Activated naive CD4-positive, alpha-beta T cell treated with anti-CD3 and anti-CD28 coated beads for 36 hours (primary cell): ENCODE results near the gene RELL2. TPM values are rescaled to one million over a fixed set of nuclear protein-coding genes. Genes with fewer than 3 reads are reported as not detected.
A peak's percentile ranks its signal among the peaks of the same experiment; 100 is the strongest.

Experiments
- CTCF ChIA-PET: fragments of 350-600 bp; sonication (Branson Sonifier 250); formaldehyde crosslinking; loops from one replicate; lab custom pipeline; 2021; ENCODE audit warnings: antibody characterized with exemption; lab: Charles Lee
- DNase-seq: peaks from one replicate; pipeline ENCODE4 v3.0.0-alpha.2; 2020
- H3K27ac Mint-ChIP-seq: one replicate; pipeline ENCODE4 v1.8.0; 2021; ENCODE audit warnings: mild to moderate bottlenecking, mixed read lengths
- H3K27me3 Mint-ChIP-seq: one replicate; pipeline ENCODE4 v1.8.0; 2021; ENCODE audit warnings: low read depth, mixed read lengths
- H3K36me3 Mint-ChIP-seq: one replicate; pipeline ENCODE4 v1.8.0; 2021; ENCODE audit warnings: low read depth, mixed read lengths
- H3K4me1 Mint-ChIP-seq: one replicate; pipeline ENCODE4 v1.8.0; 2021; ENCODE audit warnings: low read depth, mixed read lengths
- H3K4me3 Mint-ChIP-seq: one replicate; pipeline ENCODE4 v1.8.0; 2021; ENCODE audit warnings: mild to moderate bottlenecking, moderate library complexity, mixed read lengths
- H3K9me3 Mint-ChIP-seq: one replicate; pipeline ENCODE4 v1.8.0; 2021; ENCODE audit warnings: mixed read lengths
- intact Hi-C: fragments of 100-400 bp; cut with micrococcal nuclease; formaldehyde crosslinking; loops from one replicate; pipeline ENCODE4 v1.15.1; 2023
- total RNA-seq, 2 experiments: library from RNA; stranded (reverse); gene quantifications; one replicate each; pipeline ENCODE4 v1.2.3, GENCODE V29; 2021

Gene RELL2
- total RNA-seq, 2 experiments from 2014 or later: 20.9 to 21.1 TPM

DNA sequence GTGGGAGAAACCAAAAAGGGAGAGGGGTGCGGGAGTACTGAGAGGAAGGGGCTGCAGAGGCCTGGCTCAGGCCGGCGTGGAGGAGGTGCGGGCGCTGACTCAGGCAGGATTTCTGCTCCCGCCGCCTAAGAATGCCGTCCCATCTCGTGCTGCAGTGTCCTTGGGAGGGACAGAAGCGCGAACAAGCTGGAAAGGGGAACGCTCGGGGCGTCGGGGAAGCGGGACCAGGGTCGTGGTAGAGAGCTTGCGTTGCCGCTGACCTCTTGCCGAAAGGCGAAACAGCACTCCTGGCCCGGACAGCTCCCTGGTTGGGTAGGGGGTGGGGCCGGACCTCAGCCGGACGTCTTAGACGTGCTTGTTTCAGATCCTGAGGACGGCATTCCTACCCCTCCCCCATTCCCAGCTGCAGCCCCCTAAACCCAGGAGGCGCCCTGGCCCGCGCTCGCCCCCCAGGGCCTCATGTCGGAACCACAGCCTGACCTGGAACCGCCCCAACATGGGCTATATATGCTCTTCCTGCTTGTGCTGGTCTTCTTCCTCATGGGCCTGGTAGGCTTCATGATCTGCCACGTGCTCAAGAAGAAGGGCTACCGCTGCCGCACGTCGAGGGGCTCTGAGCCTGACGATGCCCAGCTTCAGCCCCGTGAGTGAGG lies 1.1 kb downstream of the RELL2 start:
- intact Hi-C loops: loop anchor here (1.0 to 5.0 kb wide), 3 partner anchors 13 to 936 kb away; partner anchors contain the start of genes FCHSD1 and ZMAT2
- Mint-ChIP-seq H3K27me3 (no peaks in the 10 kb centered on the region), H3K27ac (peak overlapping the region; percentile 87), H3K36me3 (peaks cover 9% of the 10 kb centered on the region), H3K4me1 (peaks cover 55% of the 10 kb centered on the region), H3K4me3 (peak overlapping the region; percentile 93), H3K9me3 (no peaks in the 10 kb centered on the region)
- CTCF ChIA-PET: interaction anchor here (0.8 to 5.0 kb wide), 12 partner anchors 12 to 280 kb away, joined by 3 to 63 read pairs (median 6); partner anchors contain the start of genes DIAPH1, FCHSD1 and PCDH1
- peak; percentile 69 for DNase-seq

DNA sequence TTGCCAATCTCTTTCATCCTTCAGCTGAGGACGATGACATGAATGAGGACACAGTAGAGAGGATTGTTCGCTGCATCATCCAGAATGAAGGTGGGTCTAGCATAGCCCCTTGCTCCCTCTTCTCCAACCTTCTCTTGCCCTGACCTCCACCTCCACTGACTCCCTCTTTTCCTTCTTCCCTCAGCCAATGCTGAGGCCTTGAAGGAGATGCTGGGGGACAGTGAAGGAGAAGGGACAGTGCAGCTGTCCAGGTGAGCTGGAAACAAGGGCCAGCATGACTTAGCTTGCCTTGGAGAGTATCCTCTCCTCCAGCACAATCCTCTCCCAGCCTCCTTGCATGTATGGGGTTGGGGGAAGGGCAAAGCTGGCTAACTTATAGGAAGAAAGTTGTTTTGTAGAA lies 2.0 kb downstream of the RELL2 start:
- Mint-ChIP-seq H3K27ac (peak overlapping the region; percentile 87), H3K27me3 (no peaks in the 10 kb centered on the region), H3K36me3 (peaks cover 9% of the 10 kb centered on the region), H3K4me3 (peak overlapping the region; percentile 93), H3K9me3 (no peaks in the 10 kb centered on the region), H3K4me1 (peaks cover 53% of the 10 kb centered on the region)
- DNase-seq: no peak
- intact Hi-C loops: loop anchor here (1.0 to 5.0 kb wide), 2 partner anchors 13 to 936 kb away; partner anchors contain the start of genes FCHSD1 and ZMAT2
- CTCF ChIA-PET: interaction anchor here (0.8 to 5.0 kb wide), 7 partner anchors 19 to 240 kb away, joined by 3 to 63 read pairs (median 3); partner anchors contain the start of genes DIAPH1 and PCDH1

- intact Hi-C loops: loop anchor here (5.0 kb wide), 1 partner anchor 937 kb away; the partner anchor contains the start of gene ZMAT2
- Mint-ChIP-seq H3K27ac (no peak overlapping the region), H3K4me3 (no peak overlapping the region), H3K9me3 (no peaks in the 10 kb centered on the region), H3K4me1 (peaks cover 47% of the 10 kb centered on the region), H3K36me3 (peaks cover 9% of the 10 kb centered on the region), H3K27me3 (no peaks in the 10 kb centered on the region)
- CTCF ChIA-PET: interaction anchor here (4.3 to 5.0 kb wide), 2 partner anchors 20 to 47 kb away, joined by 36 to 63 read pairs; partner anchors contain the start of gene DIAPH1
- no peak for DNase-seq
Observed at GRCh38 chr5:141639357-141640050, 2.7 kb downstream of the RELL2 start.

DNA sequence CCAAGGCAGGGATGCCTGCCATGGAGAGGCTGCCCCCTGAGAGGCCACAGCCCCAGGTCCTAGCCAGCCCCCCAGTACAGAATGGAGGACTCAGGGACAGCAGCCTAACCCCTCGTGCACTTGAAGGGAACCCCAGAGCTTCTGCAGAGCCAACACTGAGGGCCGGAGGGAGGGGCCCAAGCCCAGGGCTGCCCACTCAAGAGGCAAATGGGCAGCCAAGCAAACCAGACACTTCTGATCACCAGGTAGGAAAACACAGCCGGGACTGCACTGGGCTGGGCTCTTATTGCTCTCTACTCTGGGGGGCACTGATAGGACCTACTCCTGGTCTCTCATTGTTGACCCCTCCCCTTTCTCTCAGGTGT lies 3.2 kb downstream of the RELL2 start:
- H3K4me1 Mint-ChIP-seq: peaks cover 42% of the 10 kb centered on the region
- no peak overlapping the region for H3K27ac Mint-ChIP-seq
- no peak overlapping the region for H3K4me3 Mint-ChIP-seq
- no peaks in the 10 kb centered on the region for H3K9me3 Mint-ChIP-seq
- no peaks in the 10 kb centered on the region for H3K27me3 Mint-ChIP-seq
- peaks cover 10% of the 10 kb centered on the region for H3K36me3 Mint-ChIP-seq
- CTCF ChIA-PET: interaction anchor here (5.0 kb wide), 1 partner anchor 47 kb away, joined by 63 read pairs; no protein-coding TSS in a partner anchor
- intact Hi-C loops: no loop called here
- no peak for DNase-seq

GRCh38 chr5:141640698-141641097 lies 3.9 kb downstream of the RELL2 start:
- Mint-ChIP-seq H3K27me3 (no peaks in the 10 kb centered on the region), H3K36me3 (peaks cover 12% of the 10 kb centered on the region), H3K9me3 (no peaks in the 10 kb centered on the region), H3K4me3 (no peak overlapping the region), H3K4me1 (peaks cover 36% of the 10 kb centered on the region), H3K27ac (no peak overlapping the region)
- intact Hi-C loops: no loop called here
- DNase-seq: no peak
- CTCF ChIA-PET: interaction anchor here (1.1 to 1.7 kb wide), 3 partner anchors 10 to 49 kb away, joined by 3 to 7 read pairs (median 5); partner anchors contain the start of gene DIAPH1

DNA sequence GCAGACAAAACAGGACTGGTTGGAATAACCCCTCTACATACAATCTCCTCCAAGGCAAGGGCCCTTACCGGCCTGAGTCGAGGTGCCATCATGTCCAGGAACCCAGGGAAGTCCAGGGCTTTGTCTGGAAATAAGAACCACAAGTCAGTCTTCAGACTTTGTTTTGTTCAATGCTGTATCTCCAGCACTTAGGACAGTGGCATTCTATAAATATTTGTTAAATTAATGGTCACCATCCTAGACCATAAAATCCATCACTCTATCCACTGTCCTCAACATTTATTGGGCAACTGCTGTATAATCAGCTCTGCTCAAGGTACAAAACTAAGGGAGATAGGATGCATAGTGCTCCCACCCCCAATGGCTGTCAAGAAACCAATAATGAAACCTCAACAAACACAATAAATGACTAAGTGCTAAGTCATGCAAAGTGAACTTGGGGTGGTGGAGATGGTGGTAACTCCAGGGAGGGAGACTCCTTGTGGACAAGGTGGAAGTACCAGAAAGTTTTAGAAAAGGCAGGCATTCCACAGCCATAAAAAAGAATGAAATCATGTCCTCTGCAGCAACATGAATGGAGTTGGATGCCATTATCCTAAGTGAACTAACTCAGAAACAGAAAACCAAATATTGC lies 5.0 kb downstream of the RELL2 start:
- DNase-seq: peak; percentile 40
- Mint-ChIP-seq H3K4me3 (no peak overlapping the region), H3K4me1 (peaks cover 30% of the 10 kb centered on the region), H3K27ac (peak overlapping the region; percentile 39), H3K27me3 (no peaks in the 10 kb centered on the region), H3K36me3 (peaks cover 12% of the 10 kb centered on the region), H3K9me3 (no peaks in the 10 kb centered on the region)
- CTCF ChIA-PET: interaction anchor here (1.0 to 2.7 kb wide), 7 partner anchors 9 to 52 kb away, joined by 3 to 13 read pairs (median 5); partner anchors contain the start of gene DIAPH1
- intact Hi-C loops: loop anchor here (1.0 kb wide), 1 partner anchor 10 kb away; the partner anchor contains the start of gene FCHSD1

DNA sequence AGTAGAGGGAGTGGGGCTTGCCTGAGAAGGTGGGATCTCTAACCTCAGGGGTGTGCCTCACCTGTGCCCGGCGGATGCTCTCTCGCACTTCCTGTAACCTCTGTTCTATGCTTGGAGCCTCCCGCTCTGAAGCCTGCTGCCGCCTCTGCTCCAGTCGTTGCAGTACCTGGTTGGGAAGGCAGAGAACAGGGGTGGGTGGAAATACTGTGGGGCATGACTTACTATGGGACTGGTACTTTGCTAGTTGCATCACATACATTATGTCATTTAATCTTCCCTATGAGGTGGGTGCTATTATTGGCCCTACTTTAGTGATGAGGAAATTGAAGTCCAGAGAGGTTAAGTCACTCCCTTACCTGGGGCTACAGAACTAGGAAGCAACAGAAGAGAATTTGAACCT lies 9.2 kb downstream of the RELL2 start:
- Mint-ChIP-seq H3K27me3 (no peaks in the 10 kb centered on the region), H3K36me3 (peaks cover 10% of the 10 kb centered on the region), H3K9me3 (no peaks in the 10 kb centered on the region), H3K4me3 (no peak overlapping the region), H3K27ac (no peak overlapping the region), H3K4me1 (peaks cover 21% of the 10 kb centered on the region)
- DNase-seq: no peak
- intact Hi-C loops: no loop called here
- CTCF ChIA-PET: interaction anchor here (2.2 kb wide), 1 partner anchor 13 kb away, joined by 6 read pairs; no protein-coding TSS in a partner anchor

GRCh38 chr5:141647242-141647641 lies 10.4 kb downstream of the RELL2 start:
- no peaks in the 10 kb centered on the region for H3K9me3 Mint-ChIP-seq
- H3K4me3 Mint-ChIP-seq: no peak overlapping the region
- H3K4me1 Mint-ChIP-seq: peaks cover 14% of the 10 kb centered on the region
- no peak for DNase-seq
- intact Hi-C loops: no loop called here
- H3K27me3 Mint-ChIP-seq: no peaks in the 10 kb centered on the region
- peaks cover 3% of the 10 kb centered on the region for H3K36me3 Mint-ChIP-seq
- no peak overlapping the region for H3K27ac Mint-ChIP-seq
- CTCF ChIA-PET: interaction anchor here (0.7 to 2.2 kb wide), 3 partner anchors 11 to 276 kb away, joined by 3 to 6 read pairs (median 3); no protein-coding TSS in a partner anchor

DNA sequence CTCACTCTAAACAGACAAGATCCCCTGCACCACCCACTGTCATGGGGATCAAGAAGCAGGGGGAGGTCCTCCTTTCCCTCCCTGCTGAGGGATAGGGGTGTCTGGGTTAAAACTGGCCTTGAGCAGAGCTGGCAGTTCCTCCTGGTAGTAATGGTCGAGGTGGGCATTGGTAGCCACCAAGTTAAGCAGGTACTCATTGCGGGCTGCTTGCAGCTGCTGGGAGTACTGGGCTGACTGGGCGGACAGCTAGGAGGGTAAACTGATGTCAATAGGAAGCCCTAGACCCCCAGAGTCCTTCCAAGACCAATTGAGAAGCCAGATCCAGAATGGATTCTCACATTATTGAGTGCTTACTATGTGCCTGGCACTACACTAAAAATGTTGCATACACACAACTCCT lies 11.1 kb downstream of the RELL2 start:
- Mint-ChIP-seq H3K4me1 (peaks cover 18% of the 10 kb centered on the region), H3K27me3 (no peaks in the 10 kb centered on the region), H3K4me3 (no peak overlapping the region), H3K27ac (no peak overlapping the region), H3K9me3 (no peaks in the 10 kb centered on the region), H3K36me3 (peaks cover 3% of the 10 kb centered on the region)
- DNase-seq: no peak
- CTCF ChIA-PET: interaction anchor here (0.7 to 2.2 kb wide), 3 partner anchors 11 to 275 kb away, joined by 3 to 6 read pairs (median 4); no protein-coding TSS in a partner anchor
- intact Hi-C loops: no loop called here

DNA sequence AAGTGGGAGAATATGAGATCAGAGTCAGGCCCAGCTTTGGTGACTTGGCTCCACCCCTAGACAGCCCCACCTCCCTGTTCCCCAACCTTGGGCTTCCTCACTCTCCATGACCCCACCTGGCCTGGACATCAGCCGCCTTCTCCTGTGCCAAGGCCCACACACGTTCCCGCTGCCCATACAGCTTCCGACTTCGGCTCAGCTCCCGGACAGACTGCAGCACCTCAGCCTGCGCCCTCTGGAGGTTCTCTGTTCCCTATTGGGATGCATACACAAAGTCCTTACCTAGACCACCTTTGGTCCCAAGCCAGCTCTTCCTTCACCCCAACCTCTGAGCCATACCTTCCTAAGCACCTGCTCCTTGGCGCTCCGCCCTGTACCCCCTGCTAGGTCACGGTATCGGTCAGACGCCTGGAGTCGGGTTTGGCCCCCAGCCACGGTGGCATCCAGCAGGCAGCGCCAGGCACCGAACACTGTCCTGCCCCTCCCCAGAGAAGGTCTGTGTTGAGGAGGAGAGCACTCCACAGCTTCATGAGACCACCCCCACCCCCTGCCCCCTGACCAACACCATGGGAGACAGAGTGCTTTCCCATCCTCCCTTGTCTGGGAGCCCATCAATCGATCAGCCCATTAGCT lies 12.4 kb downstream of the RELL2 start:
- intact Hi-C loops: no loop called here
- CTCF ChIA-PET: interaction anchor here (2.6 kb wide), 1 partner anchor 15 kb away, joined by 14 read pairs; no protein-coding TSS in a partner anchor
- DNase-seq: no peak
- Mint-ChIP-seq H3K27ac (no peak overlapping the region), H3K4me3 (no peak overlapping the region), H3K36me3 (peaks cover 3% of the 10 kb centered on the region), H3K27me3 (no peaks in the 10 kb centered on the region), H3K9me3 (no peaks in the 10 kb centered on the region), H3K4me1 (peaks cover 18% of the 10 kb centered on the region)

DNA sequence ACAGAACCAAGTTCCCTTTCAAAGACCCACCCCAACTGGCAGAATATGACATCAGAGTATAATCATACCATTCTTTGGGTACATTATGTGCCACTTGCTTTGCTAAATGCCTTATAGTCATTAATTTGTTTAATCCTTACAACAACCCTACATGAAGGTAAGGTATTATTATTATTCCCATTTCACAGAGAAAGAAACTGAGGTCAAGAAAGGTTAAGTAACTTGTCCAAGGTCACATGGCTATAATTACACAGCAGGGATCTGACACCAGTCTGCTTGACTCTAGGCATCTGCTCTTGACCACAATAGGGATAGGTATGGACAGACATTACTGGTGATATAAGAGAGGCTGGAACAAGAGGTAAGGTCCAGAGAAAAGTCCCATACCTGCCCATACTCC lies 13.2 kb downstream of the RELL2 start:
- H3K27ac Mint-ChIP-seq: no peak overlapping the region
- no peaks in the 10 kb centered on the region for H3K9me3 Mint-ChIP-seq
- intact Hi-C loops: no loop called here
- H3K4me1 Mint-ChIP-seq: peaks cover 18% of the 10 kb centered on the region
- CTCF ChIA-PET: interaction anchor here (2.6 kb wide), 1 partner anchor 15 kb away, joined by 14 read pairs; no protein-coding TSS in a partner anchor
- no peak for DNase-seq
- no peaks in the 10 kb centered on the region for H3K27me3 Mint-ChIP-seq
- H3K36me3 Mint-ChIP-seq: peaks cover 2% of the 10 kb centered on the region
- peak overlapping the region; percentile 89 for H3K4me3 Mint-ChIP-seq
